Muscle of leg (tissue), 11 donors: ENCODE results near the gene ZNF319. TPM values are rescaled to one million over a fixed set of nuclear protein-coding genes. Genes with fewer than 3 reads are reported as not detected.

ENCODE experiments used
- DNase-seq: peaks from one replicate; pipeline ENCODE4 v3.0.0; 2013
- H3K27ac ChIP-seq: one replicate; pipeline ENCODE4 v1.5.1; 2013; ENCODE audit warnings: mild to moderate bottlenecking, low read length, control low read depth
- H3K27me3 ChIP-seq: one replicate; pipeline ENCODE4 v1.6.1; 2013; ENCODE audit warnings: low read length; ENCODE audit not compliant: control insufficient read depth, insufficient read depth
- H3K36me3 ChIP-seq: one replicate; pipeline ENCODE4 v1.6.1; 2013; ENCODE audit warnings: low read length; ENCODE audit not compliant: control insufficient read depth, insufficient read depth
- H3K4me1 ChIP-seq: one replicate; pipeline ENCODE4 v1.6.1; 2013; ENCODE audit warnings: low read length; ENCODE audit not compliant: control insufficient read depth, insufficient read depth
- H3K4me3 ChIP-seq: one replicate; pipeline ENCODE4 v1.5.1; 2013; ENCODE audit warnings: low read length, control low read depth
- H3K9me3 ChIP-seq: replicated peaks from 2 replicates; pipeline ENCODE4 v1.6.1; 2013; ENCODE audit warnings: low read depth, low read length; ENCODE audit not compliant: control insufficient read depth
- WGBS: methylation state at CpG from one replicate; pipeline ENCODE4 v1.1.5; 2013; ENCODE audit warnings: missing lambda C conversion rate; ENCODE audit not compliant: insufficient coverage; 5-methylcytosine and 5-hydroxymethylcytosine counted together
- polyA plus RNA-seq, 8 donors: library from polyadenylated mRNA; unstranded; fragments of 120-200 nt; gene quantifications; one replicate each; pipeline versions ENCODE4 v1.2.1 to v1.2.3, GENCODE V29; 2013; ENCODE audit warnings: inconsistent platforms in 1 of 8, low replicate concordance in 1 of 8; ENCODE audit not compliant: insufficient read length in 8 of 8, insufficient read depth in 1 of 8
- total RNA-seq: library from RNA; stranded (reverse); fragments of 120-200 nt; gene quantifications from one replicate; pipeline ENCODE4 v1.2.4, GENCODE V29; 2013

Gene ZNF319
- total and polyA plus RNA-seq, 9 donors = 2.2 to 8.9 (median 7.6) TPM

GRCh38 chr16:57956924-57957672 lies 43.4 kb downstream of the ZNF319 start:
- Histone ChIP-seq H3K27me3 (no peaks in the 10 kb centered on the region), H3K4me3 (no peak overlapping the region), H3K27ac (no peak overlapping the region), H3K4me1 (no peaks in the 10 kb centered on the region), H3K36me3 (no peaks in the 10 kb centered on the region), H3K9me3 (no peaks in the 10 kb centered on the region)
- DNase-seq = no peak
- WGBS = 85% methylated on average over 2 of the region's 8 CpGs

GRCh38 chr16:57956270-57956808 lies 44.1 kb downstream of the ZNF319 start:
- H3K4me3 ChIP-seq = no peak overlapping the region
- H3K9me3 ChIP-seq = no peaks in the 10 kb centered on the region
- H3K4me1 ChIP-seq = no peaks in the 10 kb centered on the region
- no peak overlapping the region for H3K27ac ChIP-seq
- no peaks in the 10 kb centered on the region for H3K27me3 ChIP-seq
- no peak for DNase-seq
- 69% methylated on average over 5 of the region's 8 CpGs for WGBS
- H3K36me3 ChIP-seq = no peaks in the 10 kb centered on the region

- no peak for DNase-seq
- H3K36me3 ChIP-seq = no peaks in the 10 kb centered on the region
- H3K4me3 ChIP-seq = no peak overlapping the region
- no peaks in the 10 kb centered on the region for H3K4me1 ChIP-seq
- no peaks in the 10 kb centered on the region for H3K27me3 ChIP-seq
- no peak overlapping the region for H3K27ac ChIP-seq
- no peaks in the 10 kb centered on the region for H3K9me3 ChIP-seq
- WGBS = 71% methylated on average over 12 of the region's 12 CpGs
Measured at GRCh38 chr16:57955572-57956188, 44.8 kb downstream of the ZNF319 start.

- Histone ChIP-seq H3K9me3 (no peaks in the 10 kb centered on the region), H3K27ac (no peak overlapping the region), H3K27me3 (no peaks in the 10 kb centered on the region), H3K36me3 (no peaks in the 10 kb centered on the region), H3K4me1 (no peaks in the 10 kb centered on the region), H3K4me3 (no peak overlapping the region)
- WGBS = no CpG with 5 or more reads among the region's 1 CpG
- no peak for DNase-seq
Measured at GRCh38 chr16:57953857-57954256, 46.6 kb downstream of the ZNF319 start.

- H3K9me3 ChIP-seq = no peaks in the 10 kb centered on the region
Measured at GRCh38 chr16:57952909-57953308, 47.6 kb downstream of the ZNF319 start.

GRCh38 chr16:57951204-57951960 lies 49.1 kb downstream of the ZNF319 start:
- Histone ChIP-seq H3K36me3 (no peaks in the 10 kb centered on the region), H3K27me3 (peaks cover 4% of the 10 kb centered on the region), H3K4me3 (no peak overlapping the region), H3K9me3 (no peaks in the 10 kb centered on the region), H3K27ac (no peak overlapping the region), H3K4me1 (no peaks in the 10 kb centered on the region)
- DNase-seq = no peak
- 76% methylated on average over 3 of the region's 7 CpGs for WGBS

More at GRCh38 chr16:57952909-57953308, 47.6 kb downstream of the ZNF319 start:
- H3K27ac ChIP-seq = no peak overlapping the region
- no peak overlapping the region for H3K4me3 ChIP-seq
- DNase-seq = no peak
- no peaks in the 10 kb centered on the region for H3K36me3 ChIP-seq
- H3K4me1 ChIP-seq = no peaks in the 10 kb centered on the region
- H3K27me3 ChIP-seq = peaks cover 4% of the 10 kb centered on the region
- 82% methylated on average over 9 of the region's 9 CpGs for WGBS

GRCh38 chr16:57950382-57950781 lies 50.1 kb downstream of the ZNF319 start:
- H3K4me1 ChIP-seq = no peaks in the 10 kb centered on the region
- 13% methylated on average over 3 of the region's 6 CpGs for WGBS
- no peak overlapping the region for H3K27ac ChIP-seq
- no peaks in the 10 kb centered on the region for H3K9me3 ChIP-seq
- peaks cover 4% of the 10 kb centered on the region for H3K27me3 ChIP-seq
- H3K4me3 ChIP-seq = no peak overlapping the region
- H3K36me3 ChIP-seq = no peaks in the 10 kb centered on the region
- no peak for DNase-seq

- no peaks in the 10 kb centered on the region for H3K4me1 ChIP-seq
- no peak overlapping the region for H3K27ac ChIP-seq
- H3K27me3 ChIP-seq = peaks cover 4% of the 10 kb centered on the region
- WGBS = 100% methylated on average over 1 of the region's 5 CpGs
- DNase-seq = no peak
- no peaks in the 10 kb centered on the region for H3K9me3 ChIP-seq
- no peaks in the 10 kb centered on the region for H3K36me3 ChIP-seq
- H3K4me3 ChIP-seq = no peak overlapping the region
Measured at GRCh38 chr16:57949595-57950238, 50.8 kb downstream of the ZNF319 start.

- no peaks in the 10 kb centered on the region for H3K9me3 ChIP-seq
- no peak overlapping the region for H3K4me3 ChIP-seq
- DNase-seq = no peak
- H3K27ac ChIP-seq = no peak overlapping the region
- H3K36me3 ChIP-seq = no peaks in the 10 kb centered on the region
- H3K4me1 ChIP-seq = no peaks in the 10 kb centered on the region
- peaks cover 4% of the 10 kb centered on the region for H3K27me3 ChIP-seq
- 0% methylated on average over 1 of the region's 2 CpGs for WGBS
Measured at GRCh38 chr16:57949013-57949412, 51.5 kb downstream of the ZNF319 start.
